Embryonic facial prominence (tissue), 1 donor: ENCODE results near the gene MAP4K4.
"Not testable (repeated sequence)": the region's sequence is repeated elsewhere in the genome, so short reads cannot be mapped to it uniquely, and the experiment has no call there.

Experiments used
- DNase-seq: peaks from one replicate; pipeline ENCODE4 v3.0.0-alpha.2; 2016; ENCODE audit errors: extremely low spot score

The MAP4K4 gene

DNA sequence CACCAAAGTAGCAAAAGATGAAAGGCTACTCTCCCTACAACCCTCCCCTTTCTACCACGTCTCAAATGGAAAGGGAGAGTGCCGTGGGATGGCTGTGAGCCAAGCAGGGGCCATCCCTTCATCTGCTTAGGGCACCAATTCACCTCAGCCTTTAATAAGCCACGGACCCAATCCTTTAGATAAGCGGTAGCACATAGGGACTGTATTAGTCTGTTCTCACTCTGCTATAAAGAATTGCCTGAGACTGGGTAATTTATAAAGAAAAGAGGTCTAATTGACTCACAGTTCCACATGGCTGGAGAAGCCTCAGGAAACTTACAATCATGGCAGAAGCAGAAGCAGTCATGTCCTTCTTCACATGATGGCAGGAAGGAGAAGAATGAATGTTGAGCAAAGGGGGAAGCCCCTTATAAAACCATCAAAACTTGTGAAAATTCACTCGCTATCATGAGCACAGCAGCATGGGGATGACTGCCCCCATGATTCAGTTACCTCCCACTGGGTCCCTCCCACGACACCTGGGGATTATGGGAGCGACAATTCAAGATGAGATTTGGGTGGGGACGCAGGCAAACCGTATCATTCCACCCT lies 208.3 kb downstream of the MAP4K4 start:
- no peak for DNase-seq

DNA sequence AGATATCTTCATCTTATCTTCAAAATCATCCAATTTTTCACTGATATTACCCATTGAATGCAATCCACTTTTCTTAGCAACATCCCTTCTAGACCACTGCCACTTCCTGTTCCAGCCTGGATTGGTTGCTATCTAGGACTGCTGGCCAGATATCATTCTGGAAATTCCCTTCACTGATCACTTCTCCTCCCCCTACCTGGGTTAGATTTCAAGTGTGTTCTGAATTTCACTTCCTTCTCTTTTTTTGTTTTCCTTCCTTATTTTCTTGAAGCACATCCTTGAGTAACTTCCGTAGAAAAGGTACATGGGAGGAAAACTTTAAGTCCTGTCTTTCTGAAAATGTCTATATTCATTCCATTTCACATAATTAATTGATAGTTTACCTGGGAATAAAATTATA lies 212.3 kb downstream of the MAP4K4 start:
- no peak for DNase-seq

DNA sequence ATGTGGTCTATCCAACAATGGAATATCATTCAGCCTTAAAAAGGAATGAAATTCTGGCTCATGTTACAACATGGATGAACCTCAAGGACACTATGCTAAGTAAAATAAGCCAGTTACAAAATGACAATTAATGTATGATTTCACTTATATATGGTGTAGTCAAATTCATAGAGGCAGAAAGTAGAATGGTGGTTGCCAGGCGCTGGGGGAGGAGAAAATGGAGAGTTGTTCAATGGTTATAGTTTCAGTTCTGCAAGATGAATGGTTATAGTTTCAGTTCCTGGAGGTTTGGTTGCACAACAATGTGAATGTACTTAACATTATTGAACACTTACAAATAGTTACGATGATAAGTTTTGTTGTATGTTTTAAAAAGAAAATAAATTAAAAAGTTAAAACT lies 215.0 kb downstream of the MAP4K4 start:
- DNase-seq = no peak

GRCh38 chr2:101921319-101921952 lies 223.9 kb downstream of the MAP4K4 start:
- DNase-seq = no peak

DNA sequence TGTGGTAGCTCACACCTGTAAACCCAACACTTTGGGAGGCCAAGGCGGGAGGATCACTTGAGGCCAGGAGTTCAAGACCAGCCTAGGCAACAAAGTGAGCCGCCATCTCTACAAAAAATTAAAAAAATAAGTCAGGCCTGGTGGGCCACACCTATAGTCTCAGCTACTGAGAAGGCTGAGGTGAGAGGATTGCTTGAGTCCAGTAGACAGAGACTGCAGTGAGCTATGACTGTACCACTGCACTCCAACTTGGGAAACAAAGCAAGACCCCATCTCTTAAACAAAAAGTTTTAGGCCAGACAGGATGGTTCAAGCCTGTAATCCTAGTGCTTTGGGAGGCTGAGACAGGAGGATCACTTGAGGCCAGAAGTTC lies 224.4 kb downstream of the MAP4K4 start:
- DNase-seq = no peak

GRCh38 chr2:101924311-101924710 lies 226.8 kb downstream of the MAP4K4 start:
- not testable (repeated sequence) for DNase-seq

DNA sequence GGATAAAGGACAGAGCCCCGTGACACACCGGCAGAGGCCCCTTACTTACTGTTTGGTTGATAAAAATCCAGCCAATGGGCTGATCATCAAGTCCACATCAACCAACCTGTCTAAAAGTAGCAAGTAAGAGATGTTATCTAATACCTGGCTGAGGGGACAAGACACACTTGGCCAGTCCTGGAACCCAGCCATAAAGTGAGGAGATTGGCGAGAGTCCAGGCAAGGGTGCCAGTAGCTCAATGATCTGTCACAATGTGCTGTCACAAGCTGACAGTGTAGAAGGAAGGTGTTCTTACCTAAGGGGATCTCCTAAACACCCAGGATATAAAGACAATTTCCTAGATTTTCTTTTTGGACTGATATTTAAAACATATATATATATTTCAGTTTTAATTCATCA lies 232.5 kb downstream of the MAP4K4 start:
- no peak for DNase-seq

- DNase-seq = no peak
Measured at GRCh38 chr2:101930847-101931246, 233.3 kb downstream of the MAP4K4 start.

DNA sequence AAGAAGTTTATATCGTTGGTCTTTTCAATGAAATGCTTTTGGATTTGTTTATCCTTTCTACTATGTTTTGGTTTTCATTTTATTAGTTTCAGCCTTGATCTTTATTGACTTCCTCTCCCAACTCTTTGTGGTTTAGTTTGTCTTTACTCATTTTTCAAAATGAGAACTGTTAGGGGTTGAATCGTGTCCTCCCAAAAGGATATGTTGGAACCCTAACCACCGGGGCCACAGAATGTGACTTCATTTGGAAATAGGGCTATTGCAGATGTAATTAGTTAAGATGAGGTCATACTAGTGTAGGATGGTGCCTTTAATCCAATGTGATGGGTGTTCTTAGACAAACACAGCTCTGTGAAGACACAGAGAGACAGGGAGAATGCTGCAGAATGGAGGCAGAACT lies 233.9 kb downstream of the MAP4K4 start:
- DNase-seq = no peak

GRCh38 chr2:101935764-101936163 lies 238.3 kb downstream of the MAP4K4 start:
- DNase-seq = not testable (repeated sequence)

- DNase-seq = no peak
Measured at GRCh38 chr2:101942851-101943250, 245.3 kb downstream of the MAP4K4 start.
